Astrocyte of the spinal cord (primary cell): Measurements from ENCODE around the gene VILL.

ENCODE experiments used
- DNase-seq: peaks from one replicate; pipeline ENCODE4 v3.0.0; 2011; ENCODE audit warnings: low read depth, low spot score
- H3K4me3 ChIP-seq: 2 replicates; pipeline ENCODE4 v1.5.1; 2011; ENCODE audit warnings: low read depth, mild to moderate bottlenecking, low read length, moderate library complexity
- in situ Hi-C: cut with HindIII; loops from 2 replicates; pipeline ENCODE4 v1.10.0; 2017; ENCODE audit warnings: low sequenced_read_pairs
- TF ChIP-seq, protein P1 (sequence below): IDR thresholded peaks from 2 replicates; pipeline ENCODE4 v1.5.1; 2012; ENCODE audit warnings: low read depth, mild to moderate bottlenecking, low read length, inconsistent platforms

Gene VILL

DNA sequence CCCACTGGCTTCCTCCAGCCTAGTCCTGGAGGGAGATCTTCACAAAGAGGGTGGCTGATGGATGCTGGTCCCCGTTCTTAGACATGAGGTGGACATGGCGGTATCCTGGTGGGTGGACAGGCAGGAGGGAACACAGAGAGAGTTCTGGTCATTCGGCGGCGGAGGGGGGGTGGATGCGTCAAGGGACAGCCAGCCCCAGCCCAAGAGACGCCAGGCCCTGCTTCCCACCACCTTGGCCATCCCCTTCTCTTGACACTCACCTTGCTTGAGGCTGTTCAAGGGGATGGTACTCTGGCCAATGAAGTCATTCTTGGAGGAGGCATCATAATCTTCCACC is 17.1 kb downstream of the VILL start:
- no peak for DNase-seq
- no peak overlapping the region for H3K4me3 ChIP-seq
- in situ Hi-C loops: no loop called here
- TF ChIP-seq, protein P1, sequence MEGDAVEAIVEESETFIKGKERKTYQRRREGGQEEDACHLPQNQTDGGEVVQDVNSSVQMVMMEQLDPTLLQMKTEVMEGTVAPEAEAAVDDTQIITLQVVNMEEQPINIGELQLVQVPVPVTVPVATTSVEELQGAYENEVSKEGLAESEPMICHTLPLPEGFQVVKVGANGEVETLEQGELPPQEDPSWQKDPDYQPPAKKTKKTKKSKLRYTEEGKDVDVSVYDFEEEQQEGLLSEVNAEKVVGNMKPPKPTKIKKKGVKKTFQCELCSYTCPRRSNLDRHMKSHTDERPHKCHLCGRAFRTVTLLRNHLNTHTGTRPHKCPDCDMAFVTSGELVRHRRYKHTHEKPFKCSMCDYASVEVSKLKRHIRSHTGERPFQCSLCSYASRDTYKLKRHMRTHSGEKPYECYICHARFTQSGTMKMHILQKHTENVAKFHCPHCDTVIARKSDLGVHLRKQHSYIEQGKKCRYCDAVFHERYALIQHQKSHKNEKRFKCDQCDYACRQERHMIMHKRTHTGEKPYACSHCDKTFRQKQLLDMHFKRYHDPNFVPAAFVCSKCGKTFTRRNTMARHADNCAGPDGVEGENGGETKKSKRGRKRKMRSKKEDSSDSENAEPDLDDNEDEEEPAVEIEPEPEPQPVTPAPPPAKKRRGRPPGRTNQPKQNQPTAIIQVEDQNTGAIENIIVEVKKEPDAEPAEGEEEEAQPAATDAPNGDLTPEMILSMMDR: no peak

DNA sequence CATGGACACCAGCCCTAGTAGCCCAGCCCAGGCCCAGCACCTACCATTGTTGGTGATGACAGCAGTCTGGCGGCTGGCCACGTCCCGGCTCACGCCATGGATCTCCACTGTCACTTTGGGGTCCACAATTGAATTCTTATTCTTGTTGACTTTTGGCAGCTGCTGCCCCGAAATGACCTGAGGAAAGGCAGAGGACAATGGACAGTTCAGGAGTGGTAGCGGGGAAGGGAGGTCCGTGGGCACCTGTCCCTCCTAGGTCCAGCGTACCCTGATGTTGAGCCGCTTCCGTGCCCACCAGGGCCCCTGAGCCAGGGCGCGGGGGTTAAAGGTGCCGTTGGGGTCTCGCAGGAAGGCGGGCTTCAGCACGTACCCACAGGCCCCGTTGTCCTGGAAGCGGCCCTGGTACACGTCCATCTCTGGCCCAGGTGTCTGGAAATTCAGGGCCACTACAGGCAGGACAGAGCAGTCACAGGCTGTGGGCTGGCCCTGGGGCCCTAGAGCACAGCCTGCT is 17.7 kb downstream of the VILL start:
- H3K4me3 ChIP-seq: no peak overlapping the region
- in situ Hi-C loops: no loop called here
- TF ChIP-seq, protein P1: no peak
- no peak for DNase-seq

DNA sequence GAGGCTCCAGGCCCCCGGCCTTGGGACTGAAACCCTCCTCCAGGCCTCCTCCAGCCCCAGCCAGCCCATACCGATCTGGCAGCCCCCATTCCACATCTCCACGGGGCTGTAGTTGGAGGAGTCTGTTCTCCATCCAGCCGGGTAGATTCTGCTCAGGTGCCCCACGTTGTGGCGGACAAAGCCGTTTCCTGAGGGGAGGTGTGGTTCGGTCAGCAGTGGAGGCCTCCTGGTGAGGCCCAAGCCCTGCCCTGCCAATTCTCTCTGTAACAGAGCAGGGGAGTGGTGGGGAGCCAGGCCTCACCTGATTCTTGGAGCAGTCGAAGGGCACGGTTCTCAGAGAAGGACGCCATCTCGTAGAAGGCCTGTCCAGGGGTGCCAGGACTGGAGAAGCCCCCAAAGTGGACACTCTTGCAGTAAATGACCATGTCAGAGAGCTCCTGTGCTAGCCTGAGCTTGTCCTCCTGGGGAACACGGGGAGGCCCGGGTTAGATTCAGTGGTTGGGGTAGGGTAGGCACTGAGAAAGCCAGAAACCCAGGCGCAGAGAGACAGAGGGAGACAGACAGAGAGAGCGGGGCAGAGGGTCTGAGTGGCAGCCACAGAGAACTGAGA is 18.5 kb downstream of the VILL start:
- TF ChIP-seq, protein P1: no peak
- H3K4me3 ChIP-seq: no peak overlapping the region
- in situ Hi-C loops: no loop called here
- no peak for DNase-seq

DNA sequence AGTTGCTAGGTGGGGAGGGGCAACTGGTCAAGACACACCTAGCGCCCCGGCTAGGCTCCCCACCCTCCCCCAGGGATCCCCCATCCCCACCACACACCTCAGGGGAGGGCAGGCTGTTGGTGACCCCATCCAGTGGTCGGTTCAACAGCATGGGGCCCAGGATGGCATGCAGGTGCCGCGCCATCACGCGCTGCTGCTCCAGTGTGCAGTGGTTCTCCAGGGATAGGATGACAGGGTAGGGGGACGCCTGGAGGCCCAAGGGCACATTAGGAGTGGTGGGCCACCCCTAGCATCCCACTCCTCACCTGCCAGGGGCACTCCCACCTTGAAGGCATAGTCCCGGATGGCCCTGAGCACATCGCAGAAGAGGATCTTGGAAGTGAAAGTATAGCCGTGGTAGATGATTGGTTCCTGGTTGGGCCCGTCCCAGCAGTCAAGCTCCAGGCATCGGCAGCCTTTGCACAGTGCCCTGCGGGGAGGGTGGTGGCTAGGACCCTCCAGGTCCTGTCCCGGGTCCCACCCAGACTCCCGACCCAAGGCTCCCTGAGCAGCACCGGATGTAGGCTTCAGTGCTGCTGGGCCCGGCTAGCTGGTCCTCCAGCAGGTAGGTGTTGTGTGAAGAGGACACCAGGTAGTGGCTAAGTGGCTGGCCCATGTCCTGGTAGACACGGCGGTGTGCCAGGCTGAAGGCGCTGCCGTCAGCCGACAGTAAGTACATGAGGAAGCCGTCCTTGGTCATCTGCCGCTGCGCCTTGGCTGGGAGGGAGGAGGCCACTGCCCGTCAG is 19.4 kb downstream of the VILL start:
- TF ChIP-seq, protein P1: no peak
- DNase-seq: no peak
- no peak overlapping the region for H3K4me3 ChIP-seq
- in situ Hi-C loops: no loop called here

DNA sequence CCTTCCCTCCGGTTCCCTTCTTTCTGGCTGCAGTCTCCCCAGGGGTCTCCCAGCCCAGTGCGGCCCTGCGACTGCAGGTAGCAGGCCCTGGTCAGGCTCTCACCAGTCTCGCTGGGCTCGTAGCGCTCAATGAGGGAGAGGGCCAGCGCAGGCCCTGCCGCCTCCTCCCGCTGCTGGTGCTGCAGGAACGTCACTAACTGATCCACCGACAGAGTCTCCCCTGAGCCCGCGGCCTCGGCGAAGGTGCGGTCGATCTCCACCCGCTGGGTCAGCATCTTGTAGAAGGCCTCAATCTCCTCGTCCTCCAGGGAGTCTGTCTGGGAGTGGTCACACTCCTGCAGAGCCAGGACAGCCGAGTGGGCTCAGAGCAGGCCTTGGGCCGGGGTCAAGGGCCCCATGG is 20.5 kb downstream of the VILL start:
- no peak overlapping the region for H3K4me3 ChIP-seq
- TF ChIP-seq, protein P1: no peak
- in situ Hi-C loops: no loop called here
- no peak for DNase-seq

DNA sequence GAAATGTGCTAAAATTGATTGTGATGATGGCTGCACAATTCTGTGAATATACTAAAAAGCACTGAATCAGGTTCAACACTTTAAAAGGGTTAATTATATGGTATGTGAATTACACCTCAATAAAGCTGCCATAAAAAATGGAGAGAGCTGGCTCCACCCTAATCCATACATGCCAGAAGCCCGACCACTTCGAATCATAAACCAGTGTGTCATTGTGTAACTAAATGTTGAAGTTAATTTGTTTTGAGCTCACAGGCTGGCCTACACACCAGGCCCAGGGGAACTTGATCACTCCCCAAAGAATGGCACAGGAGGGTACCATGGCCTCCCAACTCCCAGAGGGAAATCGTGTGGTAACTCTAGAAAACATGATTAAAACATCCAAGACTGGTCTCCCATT is 24.9 kb downstream of the VILL start:
- H3K4me3 ChIP-seq: no peak overlapping the region
- DNase-seq: no peak
- in situ Hi-C loops: no loop called here

More for the DNA sequence above, 24.9 kb downstream of the VILL start:
- TF ChIP-seq, protein P1: no peak
